IPS-18a (cell line): ENCODE data around the gene CCDC90B.
"Not testable (repeated sequence)": the region's sequence is repeated elsewhere in the genome, so short reads cannot be mapped to it uniquely, and the experiment has no call there.

Experiments used
- H3K27ac ChIP-seq: one replicate; pipeline ENCODE4 v1.5.1; 2013; ENCODE audit warnings: low read length
- H3K27me3 ChIP-seq: one replicate; pipeline ENCODE4 v1.6.1; 2013; ENCODE audit warnings: mild to moderate bottlenecking, low read length; ENCODE audit not compliant: control insufficient read depth, insufficient read depth
- H3K36me3 ChIP-seq: one replicate; pipeline ENCODE4 v1.6.1; 2013; ENCODE audit warnings: low read depth, low read length; ENCODE audit not compliant: control insufficient read depth
- H3K4me1 ChIP-seq: one replicate; pipeline ENCODE4 v1.6.1; 2013; ENCODE audit warnings: low read depth, low read length; ENCODE audit not compliant: control insufficient read depth
- H3K4me3 ChIP-seq: one replicate; pipeline ENCODE4 v1.5.1; 2013; ENCODE audit warnings: low read length
- H3K9ac ChIP-seq: one replicate; pipeline ENCODE4 v1.6.1; 2013; ENCODE audit warnings: mild to moderate bottlenecking, low read length, moderate library complexity
- H3K9me3 ChIP-seq: one replicate; pipeline ENCODE4 v1.6.1; 2013; ENCODE audit warnings: low read depth, low read length; ENCODE audit not compliant: control insufficient read depth

The CCDC90B gene, protein sequence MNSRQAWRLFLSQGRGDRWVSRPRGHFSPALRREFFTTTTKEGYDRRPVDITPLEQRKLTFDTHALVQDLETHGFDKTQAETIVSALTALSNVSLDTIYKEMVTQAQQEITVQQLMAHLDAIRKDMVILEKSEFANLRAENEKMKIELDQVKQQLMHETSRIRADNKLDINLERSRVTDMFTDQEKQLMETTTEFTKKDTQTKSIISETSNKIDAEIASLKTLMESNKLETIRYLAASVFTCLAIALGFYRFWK

GRCh38 chr11:83285771-83286528 is at the start of gene CCDC90B:
Gene CCDC90B (minus strand): TSS chr11:83286367. CDS start chr11:83285972, 395 bp downstream.
- Histone ChIP-seq H3K4me3 (peak within 1 kb of the TSS; percentile 67), H3K27ac (peak within 1 kb of the TSS; percentile 42), H3K9me3 (no peaks in the 10 kb centered on the region), H3K27me3 (no peaks in the 10 kb centered on the region), H3K4me1 (peaks cover 5% of the 10 kb centered on the region), H3K36me3 (no peaks in the 10 kb centered on the region), H3K9ac (peak within 1 kb of the TSS; percentile 59)

DNA sequence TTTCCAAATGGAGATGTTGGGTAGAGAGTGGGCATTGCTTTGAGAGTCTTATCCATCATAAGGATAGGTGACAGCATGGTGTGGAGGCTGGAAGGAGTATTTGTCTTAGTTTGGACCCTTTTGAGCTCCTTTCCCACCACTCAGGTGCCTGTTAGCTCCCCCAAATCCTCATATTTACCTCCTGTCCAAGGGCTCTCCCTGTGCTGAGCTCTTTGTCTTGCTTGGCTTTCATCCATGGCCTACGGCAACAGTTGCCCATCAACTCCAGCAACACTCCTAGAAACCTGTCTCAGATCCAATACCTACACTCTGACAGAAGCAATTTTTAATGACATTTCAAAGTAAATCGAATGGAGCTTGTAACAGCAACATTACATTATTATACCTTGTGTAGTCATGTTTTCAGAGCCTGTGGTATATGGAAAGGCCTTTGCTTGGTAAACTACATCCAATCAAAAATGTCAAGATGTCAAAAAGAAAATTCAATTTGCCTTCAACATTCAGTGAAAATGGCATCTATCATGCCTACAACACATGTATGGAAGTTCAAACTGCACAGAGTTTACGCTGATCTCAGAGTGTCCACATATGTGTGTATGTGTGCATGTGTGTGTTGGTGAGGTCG is 49.4 kb upstream of the CCDC90B start:
- H3K4me3 ChIP-seq, result no peak overlapping the region
- H3K27ac ChIP-seq, result no peak overlapping the region
- no peaks in the 10 kb centered on the region for H3K9me3 ChIP-seq
- H3K4me1 ChIP-seq, result no peaks in the 10 kb centered on the region
- no peak overlapping the region for H3K9ac ChIP-seq
- no peaks in the 10 kb centered on the region for H3K27me3 ChIP-seq
- H3K36me3 ChIP-seq, result no peaks in the 10 kb centered on the region

DNA sequence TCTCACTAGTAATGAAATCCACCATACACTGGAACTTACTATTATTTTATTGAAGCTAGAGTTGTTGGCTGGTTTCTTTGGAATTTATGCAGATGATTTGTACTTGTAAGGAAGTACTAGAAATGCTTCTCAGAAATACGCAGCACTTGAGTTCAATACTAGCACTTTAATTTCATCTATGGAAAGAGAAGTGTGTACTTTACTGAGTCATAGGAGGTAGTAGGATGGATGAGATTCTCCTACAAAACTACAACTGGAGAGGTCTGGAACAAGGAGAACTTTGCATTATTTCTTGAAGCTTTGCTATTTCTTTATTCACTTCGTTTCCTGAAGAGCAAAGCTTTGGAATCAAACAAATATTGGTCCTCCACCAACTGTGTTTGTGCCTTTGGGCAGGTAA is 44.1 kb upstream of the CCDC90B start:
- no peak overlapping the region for H3K4me3 ChIP-seq
- no peaks in the 10 kb centered on the region for H3K4me1 ChIP-seq
- no peaks in the 10 kb centered on the region for H3K27me3 ChIP-seq
- no peaks in the 10 kb centered on the region for H3K36me3 ChIP-seq
- no peak overlapping the region for H3K9ac ChIP-seq
- H3K27ac ChIP-seq, result no peak overlapping the region
- H3K9me3 ChIP-seq, result no peaks in the 10 kb centered on the region

DNA sequence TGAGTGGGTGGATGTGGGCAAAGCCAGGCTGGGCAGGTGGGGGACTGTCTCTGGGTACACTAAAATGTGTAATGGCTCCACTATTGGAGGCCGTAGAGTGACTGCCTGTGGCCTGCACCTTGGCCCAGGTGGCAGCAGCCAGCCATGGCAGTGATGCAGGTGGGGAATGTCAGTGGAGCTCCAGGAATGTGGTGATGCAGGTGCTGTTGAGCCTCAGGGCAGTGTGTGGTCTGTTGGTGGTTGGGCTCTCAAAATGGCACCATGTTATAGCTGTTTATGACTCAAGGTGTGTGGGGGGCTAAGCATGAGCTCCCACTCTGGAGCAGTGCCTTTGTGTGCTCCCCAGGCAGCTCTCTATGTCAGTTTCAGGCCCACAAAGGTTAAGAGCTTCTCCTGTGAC is 40.2 kb upstream of the CCDC90B start:
- H3K9me3 ChIP-seq, result no peaks in the 10 kb centered on the region
- H3K27me3 ChIP-seq, result no peaks in the 10 kb centered on the region
- H3K9ac ChIP-seq, result no peak overlapping the region
- no peak overlapping the region for H3K4me3 ChIP-seq
- no peaks in the 10 kb centered on the region for H3K36me3 ChIP-seq
- H3K4me1 ChIP-seq, result no peaks in the 10 kb centered on the region
- H3K27ac ChIP-seq, result no peak overlapping the region

GRCh38 chr11:83319346-83319745 is 33.2 kb upstream of the CCDC90B start:
- Histone ChIP-seq H3K9ac (no peak overlapping the region), H3K9me3 (no peaks in the 10 kb centered on the region), H3K27ac (no peak overlapping the region), H3K4me1 (no peaks in the 10 kb centered on the region), H3K4me3 (no peak overlapping the region), H3K36me3 (no peaks in the 10 kb centered on the region), H3K27me3 (no peaks in the 10 kb centered on the region)

- no peaks in the 10 kb centered on the region for H3K4me1 ChIP-seq
- no peak overlapping the region for H3K9ac ChIP-seq
- H3K4me3 ChIP-seq, result no peak overlapping the region
- no peaks in the 10 kb centered on the region for H3K27me3 ChIP-seq
- no peaks in the 10 kb centered on the region for H3K9me3 ChIP-seq
- H3K36me3 ChIP-seq, result no peaks in the 10 kb centered on the region
- H3K27ac ChIP-seq, result no peak overlapping the region
Measured at GRCh38 chr11:83318931-83319330, 32.8 kb upstream of the CCDC90B start.

GRCh38 chr11:83317757-83318690 is 31.9 kb upstream of the CCDC90B start:
- Histone ChIP-seq H3K9me3 (no peaks in the 10 kb centered on the region), H3K4me1 (no peaks in the 10 kb centered on the region), H3K4me3 (no peak overlapping the region), H3K27ac (no peak overlapping the region), H3K9ac (no peak overlapping the region), H3K27me3 (no peaks in the 10 kb centered on the region), H3K36me3 (no peaks in the 10 kb centered on the region)

DNA sequence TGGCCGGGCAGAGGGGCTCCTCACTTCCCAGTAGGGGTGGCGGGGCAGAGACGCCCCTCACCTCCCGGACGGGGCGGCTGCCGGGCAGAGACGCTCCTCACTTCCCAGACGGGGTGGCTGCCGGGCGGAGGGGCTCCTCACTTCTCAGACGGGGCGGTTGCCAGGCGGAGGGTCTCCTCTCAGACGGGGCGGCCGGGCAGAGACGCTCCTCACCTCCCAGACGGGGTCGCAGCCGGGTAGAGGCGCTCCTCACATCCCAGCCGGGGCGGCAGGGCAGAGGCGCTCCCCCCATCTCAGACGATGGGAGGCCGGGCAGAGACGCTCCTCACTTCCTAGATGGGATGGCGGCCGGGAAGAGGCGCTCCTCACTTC is 30.7 kb upstream of the CCDC90B start:
- not testable (repeated sequence) for H3K27ac ChIP-seq, H3K27me3 ChIP-seq, H3K9ac ChIP-seq, H3K9me3 ChIP-seq, H3K4me1 ChIP-seq, H3K4me3 ChIP-seq, H3K36me3 ChIP-seq

- H3K9ac ChIP-seq, H3K36me3 ChIP-seq, H3K27ac ChIP-seq, H3K4me1 ChIP-seq, H3K9me3 ChIP-seq, H3K27me3 ChIP-seq, H3K4me3 ChIP-seq: not testable (repeated sequence)
Measured at GRCh38 chr11:83316143-83316896, 30.2 kb upstream of the CCDC90B start.

DNA sequence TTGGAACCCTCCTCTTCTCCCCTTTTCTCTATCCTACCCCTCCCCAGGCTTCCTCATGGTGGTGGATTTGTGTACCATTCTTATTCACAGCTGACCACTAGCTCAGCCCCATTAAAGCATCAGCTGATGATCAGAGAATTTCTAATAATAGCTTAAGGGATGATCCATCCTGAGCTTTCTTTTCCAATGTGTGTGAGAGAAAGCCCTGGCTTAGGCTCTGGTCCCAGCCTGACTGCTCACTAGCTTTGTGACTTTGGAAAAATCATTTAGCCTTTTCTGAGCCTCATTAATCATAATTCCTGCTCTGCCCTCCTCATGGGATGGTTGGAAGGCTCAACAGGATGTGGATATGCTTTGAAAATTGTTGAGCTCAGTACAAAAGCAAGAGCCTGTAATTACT is 26.3 kb upstream of the CCDC90B start:
- no peak overlapping the region for H3K27ac ChIP-seq
- no peaks in the 10 kb centered on the region for H3K36me3 ChIP-seq
- no peaks in the 10 kb centered on the region for H3K9me3 ChIP-seq
- H3K4me3 ChIP-seq, result no peak overlapping the region
- H3K9ac ChIP-seq, result no peak overlapping the region
- no peaks in the 10 kb centered on the region for H3K27me3 ChIP-seq
- H3K4me1 ChIP-seq, result no peaks in the 10 kb centered on the region

DNA sequence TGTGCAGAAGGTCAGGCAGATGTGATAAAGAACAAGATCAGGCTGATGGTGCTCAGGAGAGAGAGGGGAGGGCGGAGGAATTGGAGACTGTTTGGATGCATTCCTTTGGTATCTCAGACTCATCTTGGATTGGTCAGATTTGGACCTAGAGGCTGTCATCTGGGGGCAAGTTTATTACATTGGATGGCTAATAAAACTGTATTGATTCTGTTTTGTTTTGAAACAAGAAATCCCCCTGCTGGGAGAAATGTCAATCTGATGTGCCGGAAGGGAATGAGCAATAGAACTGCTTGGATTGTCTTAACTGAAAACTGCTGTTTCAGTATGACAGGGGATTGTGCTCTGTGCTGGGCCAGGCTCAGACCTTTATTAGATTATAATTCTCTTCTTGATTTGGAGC is 25.5 kb upstream of the CCDC90B start:
- H3K4me3 ChIP-seq, result no peak overlapping the region
- H3K4me1 ChIP-seq, result no peaks in the 10 kb centered on the region
- no peaks in the 10 kb centered on the region for H3K27me3 ChIP-seq
- no peak overlapping the region for H3K9ac ChIP-seq
- no peaks in the 10 kb centered on the region for H3K36me3 ChIP-seq
- no peak overlapping the region for H3K27ac ChIP-seq
- no peaks in the 10 kb centered on the region for H3K9me3 ChIP-seq
